IMR-90 (cell line): ENCODE data around the gene FRZB. TPM values are rescaled to one million over a fixed set of nuclear protein-coding genes. Genes with fewer than 3 reads are reported as not detected.

Experiments
- ATAC-seq: fragments of 200-7000 bp; cut with Tn5 transposase; 2 replicates; pipeline ENCODE4 v1.9.1; 2020; ENCODE audit warnings: low read depth, mild to moderate bottlenecking, moderate library complexity
- BruUV-seq: library from RNA; stranded (reverse); fragments of 400-500 nt; replicated peaks from 2 replicates; lab custom pipeline; 2021; lab: Mats Ljungman, UMichigan
- CTCF ChIA-PET: fragments of 300-600 bp; formaldehyde crosslinking; extraction: SDS; loops from one replicate; lab custom pipeline; 2021; ENCODE audit warnings: antibody characterized with exemption; lab: Yijun Ruan, JAX
- POLR2A ChIA-PET: fragments of 300-600 bp; sonication (Branson Sonifier 250); formaldehyde crosslinking; loops from one replicate; lab custom pipeline; 2022; ENCODE audit warnings: antibody characterized with exemption; ENCODE audit not compliant: unreplicated experiment; lab: Charles Lee
- DNase-seq: peaks from one replicate; pipeline ENCODE4 v3.0.0; 2013
- H2AFZ ChIP-seq: replicated peaks from 2 replicates; pipeline ENCODE3; 2013; ENCODE audit warnings: low read length, mild to moderate bottlenecking; ENCODE audit not compliant: poor library complexity
- H2AK5ac ChIP-seq: 2 replicates; pipeline ENCODE4 v1.6.1; 2013; ENCODE audit warnings: low read depth, low read length, inconsistent platforms
- H2AK9ac ChIP-seq: replicated peaks from 2 replicates; pipeline ENCODE3; 2013; ENCODE audit warnings: mild to moderate bottlenecking, low read depth, low read length, moderate library complexity; ENCODE audit not compliant: poor library complexity
- H2BK120ac ChIP-seq: 2 replicates; pipeline ENCODE4 v1.6.1; 2013; ENCODE audit warnings: low read depth, low read length, inconsistent platforms
- H2BK15ac ChIP-seq: 3 replicates; pipeline ENCODE4 v1.6.1; 2013; ENCODE audit warnings: low read depth, low read length, inconsistent platforms
- H2BK20ac ChIP-seq: 2 replicates; pipeline ENCODE4 v1.6.1; 2013; ENCODE audit warnings: low read depth, mild to moderate bottlenecking, inconsistent platforms, low read length, moderate library complexity
- H2BK5ac ChIP-seq: 2 replicates; pipeline ENCODE4 v1.6.1; 2013; ENCODE audit warnings: mild to moderate bottlenecking, low read depth, low read length, inconsistent platforms; ENCODE audit not compliant: poor library complexity, severe bottlenecking
- H3K14ac ChIP-seq: replicated peaks from 2 replicates; pipeline ENCODE4 v1.6.1; 2013; ENCODE audit warnings: low read depth, low read length, inconsistent platforms
- H3K18ac ChIP-seq: 2 replicates; pipeline ENCODE4 v1.6.1; 2013; ENCODE audit warnings: low read depth, low read length, control low read depth
- H3K23ac ChIP-seq: 2 replicates; pipeline ENCODE4 v1.6.1; 2013; ENCODE audit warnings: low read depth, low read length, inconsistent platforms
- H3K27ac ChIP-seq: 2 replicates; pipeline ENCODE4 v1.5.1; 2013; ENCODE audit warnings: mild to moderate bottlenecking, control low read depth, low read length; ENCODE audit not compliant: insufficient read depth
- H3K27me3 ChIP-seq: 2 replicates; pipeline ENCODE4 v1.6.1; 2013; ENCODE audit warnings: low read length; ENCODE audit not compliant: control insufficient read depth, insufficient read depth
- H3K36me3 ChIP-seq: 2 replicates; pipeline ENCODE4 v1.6.1; 2013; ENCODE audit warnings: low read length, mixed read lengths; ENCODE audit not compliant: control insufficient read depth, insufficient read depth
- H3K4ac ChIP-seq: 2 replicates; pipeline ENCODE4 v1.6.1; 2013; ENCODE audit warnings: low read depth, low read length, inconsistent platforms
- H3K4me1 ChIP-seq: 2 replicates; pipeline ENCODE4 v1.6.1; 2013; ENCODE audit warnings: low read length, mixed read lengths; ENCODE audit not compliant: control insufficient read depth, insufficient read depth
- H3K4me2 ChIP-seq: 2 replicates; pipeline ENCODE4 v1.6.1; 2013; ENCODE audit warnings: low read depth, mild to moderate bottlenecking, control low read depth, low read length, moderate library complexity
- H3K4me3 ChIP-seq: 2 replicates; pipeline ENCODE4 v1.5.1; 2013; ENCODE audit warnings: low read depth, mild to moderate bottlenecking, control low read depth, low read length, moderate library complexity; ENCODE audit not compliant: insufficient read depth
- H3K56ac ChIP-seq: 2 replicates; pipeline ENCODE4 v1.6.1; 2013; ENCODE audit warnings: low read length, inconsistent platforms; ENCODE audit not compliant: insufficient read depth; ENCODE audit errors: extremely low read depth
- H3K79me1 ChIP-seq, 2 experiments: 2 replicates each; pipeline ENCODE4 v1.6.1; 2013; ENCODE audit warnings: low read length in 2 of 2, inconsistent platforms in 1 of 2, low read depth in 1 of 2
- H3K9ac ChIP-seq: 2 replicates; pipeline ENCODE4 v1.6.1; 2013; ENCODE audit warnings: low read depth, low read length, control low read depth
- H3K9me1 ChIP-seq: 2 replicates; pipeline ENCODE4 v1.6.1; 2013; ENCODE audit warnings: low read length, inconsistent platforms; ENCODE audit not compliant: insufficient read depth
- H3K9me3 ChIP-seq: 2 replicates; pipeline ENCODE4 v1.6.1; 2013; ENCODE audit warnings: low read length; ENCODE audit not compliant: control insufficient read depth, insufficient read depth
- H4K20me1 ChIP-seq: 2 replicates; pipeline ENCODE4 v1.6.1; 2013; ENCODE audit warnings: low read length, inconsistent platforms; ENCODE audit not compliant: insufficient read depth
- H4K5ac ChIP-seq: 2 replicates; pipeline ENCODE4 v1.6.1; 2013; ENCODE audit warnings: mild to moderate bottlenecking, low read depth, low read length, control low read depth
- H4K8ac ChIP-seq, 2 experiments: 2 replicates each; pipeline ENCODE4 v1.6.1; 2013; ENCODE audit warnings: low read depth in 2 of 2, low read length in 2 of 2, control low read depth in 1 of 2, inconsistent platforms in 1 of 2
- H4K91ac ChIP-seq: 2 replicates; pipeline ENCODE4 v1.6.1; 2013; ENCODE audit warnings: low read depth, low read length, inconsistent platforms; ENCODE audit not compliant: insufficient read depth
- CHD1 ChIP-seq: IDR thresholded peaks from 2 replicates; pipeline ENCODE4 v1.6.1; 2012; ENCODE audit warnings: low read depth, low read length, improper control_type of control experiment
- MAZ ChIP-seq: IDR thresholded peaks from 2 replicates; pipeline ENCODE4 v1.6.1; 2012; ENCODE audit warnings: low read depth, mild to moderate bottlenecking, low read length, improper control_type of control experiment, moderate library complexity, borderline replicate concordance
- NFE2L2 ChIP-seq: fragments of 150-350 bp; IDR thresholded peaks from 2 replicates; pipeline ENCODE4 v1.6.1; 2016; ENCODE audit warnings: low read depth, mild to moderate bottlenecking, low read length
- RAD21 ChIP-seq: IDR thresholded peaks from 2 replicates; pipeline ENCODE4 v1.6.1; 2012; ENCODE audit warnings: low read length, improper control_type of control experiment
- USF2 ChIP-seq: fragments of 150-350 bp; IDR thresholded peaks from 2 replicates; pipeline ENCODE4 v1.6.1; 2017; ENCODE audit warnings: mild to moderate bottlenecking, antibody characterized with exemption, low read length, low read depth
- WGBS, 2 experiments: methylation state at CpG; one replicate each; pipeline versions ENCODE4 v1.1.5 to v1.1.7; 2013; ENCODE audit warnings: missing lambda C conversion rate in 2 of 2; ENCODE audit not compliant: insufficient read length in 1 of 2; ENCODE audit errors: extremely low coverage in 2 of 2; 5-methylcytosine and 5-hydroxymethylcytosine counted together
- dilution Hi-C: fragments of 300-500 bp; cut with HindIII; formaldehyde crosslinking; loops from one replicate; pipeline ENCODE4 v1.14.3; 2018; ENCODE audit warnings: low sequenced_read_pairs; ENCODE audit not compliant: unreplicated experiment
- in situ Hi-C: fragments of 300-500 bp; cut with MboI; formaldehyde crosslinking; loops from 3 replicates; pipeline ENCODE4 v1.14.3; 2019; ENCODE audit warnings: low sequenced_read_pairs, inconsistent platforms, mixed read lengths
- intact Hi-C: fragments of 100-400 bp; cut with micrococcal nuclease; formaldehyde crosslinking; loops from 2 replicates; pipeline ENCODE4 v1.10.0; 2022
- microRNA-seq, 2 experiments: library from miRNA; stranded (forward) in 1 of 2; unstranded in 1 of 2; fragments of 10-50 nt in 1 of 2; fragments of <30 nt in 1 of 2; gene quantifications in 1 of 2; microRNA quantifications in 1 of 2; one replicate each; pipeline versions ENCODE3 to v1.1.0; 2013 to 2020; ENCODE audit not compliant: insufficient read depth in 1 of 2, insufficient read length in 1 of 2, unreplicated experiment in 1 of 2
- polyA plus RNA-seq, 3 experiments: library from polyadenylated mRNA; depleted of rRNA; stranded (reverse); fragments of >200 nt; gene quantifications; 2 replicates each; pipeline ENCODE4 v1.2.3, GENCODE V29; 2012; ENCODE audit warnings: low replicate concordance in 1 of 3
- small RNA-seq, 5 experiments: library from RNA; depleted of rRNA; stranded (forward); fragments of <200 nt; gene quantifications; one replicate each; pipeline ENCODE3, GENCODE V24; 2012
- total RNA-seq: library from RNA; depleted of rRNA; stranded (reverse); fragments of >200 nt; gene quantifications from 2 replicates; pipeline ENCODE4 v1.2.3, GENCODE V29; 2012; rRNA removed

Gene FRZB
- total and polyA plus RNA-seq, 2 of the 4 experiments (the other 2 are of a cell fraction), result 0.18 to 1.2 TPM

- H2BK20ac ChIP-seq, result no peak overlapping the region
- no peak overlapping the region for H3K4me2 ChIP-seq
- H3K18ac ChIP-seq, result no peak overlapping the region
- no peaks in the 10 kb centered on the region for H3K4me1 ChIP-seq
- H3K9me1 ChIP-seq, result no peaks in the 10 kb centered on the region; the same call in 1 of the 2 replicates
- intact Hi-C loops (loop anchor here (1.0 kb wide), 1 partner anchor 196 kb away; no protein-coding TSS in a partner anchor), dilution Hi-C loops (no loop called here), in situ Hi-C loops (no loop called here)
- no peak overlapping the region for H3K23ac ChIP-seq
- no peaks in the 10 kb centered on the region for H3K9me3 ChIP-seq
- H3K4me3 ChIP-seq, result no peak overlapping the region
- no peak overlapping the region for H3K27ac ChIP-seq
- no peak overlapping the region for H3K56ac ChIP-seq
- no peak overlapping the region for H3K14ac ChIP-seq
- no peak overlapping the region for H4K5ac ChIP-seq
- H3K27me3 ChIP-seq, result no peaks in the 10 kb centered on the region
- ATAC-seq, result no peak
- no peak overlapping the region for H2BK120ac ChIP-seq
- ChIA-PET CTCF (interaction anchor here (0.9 to 1.8 kb wide), 6 partner anchors 9 to 310 kb away, joined by 3 to 5 read pairs (median 3); no protein-coding TSS in a partner anchor), POLR2A (no interaction called here)
- no peak overlapping the region for H2AK5ac ChIP-seq
- DNase-seq, result no peak
- BruUV-seq, result no TSS peak
- H3K79me1 ChIP-seq, result no peaks in the 10 kb centered on the region
- H3K9ac ChIP-seq, result no peak overlapping the region
- H3K4ac ChIP-seq, result no peak overlapping the region
- no peak overlapping the region for H2BK15ac ChIP-seq
- H4K20me1 ChIP-seq, result no peaks in the 10 kb centered on the region
- no peak overlapping the region for H2AK9ac ChIP-seq
- H2AFZ ChIP-seq, result no peak overlapping the region
- TF ChIP-seq RAD21 (no peak), CHD1 (no peak), MAZ (no peak), USF2 (no peak), NFE2L2 (no peak)
- H3K36me3 ChIP-seq, result 0 out of 2 replicates have a peak, but pooled peaks cover 2% of the 10 kb centered on the region
- WGBS, 2 experiments, result no CpG with 5 or more reads among the region's 4 CpGs
- no peak overlapping the region for H4K8ac ChIP-seq
- H2BK5ac ChIP-seq, result no peak overlapping the region
- no peak overlapping the region for H4K91ac ChIP-seq
Measured at GRCh38 chr2:182784058-182784706, 82.3 kb downstream of the FRZB start.

Small RNAs within 50 kb of the gene (microRNA-seq; reads per million reads assigned to microRNA genes)
- gene RF00019 (ENCODE audit: insufficient read depth, insufficient read length) (not detected), gene RNU6-1122P (ENCODE audit: insufficient read depth, insufficient read length) (not detected)

Small RNAs within 50 kb of the gene (small RNA-seq; reads per million reads assigned to genes)
- 0 reads per million in 5 experiments for gene RF00019
- 0 reads per million in 5 experiments for gene RNU6-1122P

Other genes with a start within 250 kb of the FRZB start
- 53.2 and 120 TPM in 2 replicates for gene DNAJC10, start 150.4 kb downstream of the FRZB start, total RNA-seq
- gene DNAJC10, start 150.4 kb downstream of the FRZB start, polyA plus RNA-seq (2012; rRNA removed), result 27.1 and 34.6 TPM in 2 replicates
- 160 and 188 TPM in 2 replicates for gene NCKAP1, start 171.8 kb upstream of the FRZB start, total RNA-seq
- 63.5 and 91.1 TPM in 2 replicates for gene NCKAP1, start 171.8 kb upstream of the FRZB start, polyA plus RNA-seq (2012; rRNA removed)
- gene DUSP19, start 212.1 kb upstream of the FRZB start, total RNA-seq, result 1.4 and 2.5 TPM in 2 replicates
- gene DUSP19, start 212.1 kb upstream of the FRZB start, polyA plus RNA-seq (2012; rRNA removed), result 0.46 and 0.86 TPM in 2 replicates